ENCODE results near the gene BCL10.
"Not testable (repeated sequence)": the region's sequence is repeated elsewhere in the genome, so short reads cannot be mapped to it uniquely, and the experiment has no call there.

The BCL10 gene

DNA sequence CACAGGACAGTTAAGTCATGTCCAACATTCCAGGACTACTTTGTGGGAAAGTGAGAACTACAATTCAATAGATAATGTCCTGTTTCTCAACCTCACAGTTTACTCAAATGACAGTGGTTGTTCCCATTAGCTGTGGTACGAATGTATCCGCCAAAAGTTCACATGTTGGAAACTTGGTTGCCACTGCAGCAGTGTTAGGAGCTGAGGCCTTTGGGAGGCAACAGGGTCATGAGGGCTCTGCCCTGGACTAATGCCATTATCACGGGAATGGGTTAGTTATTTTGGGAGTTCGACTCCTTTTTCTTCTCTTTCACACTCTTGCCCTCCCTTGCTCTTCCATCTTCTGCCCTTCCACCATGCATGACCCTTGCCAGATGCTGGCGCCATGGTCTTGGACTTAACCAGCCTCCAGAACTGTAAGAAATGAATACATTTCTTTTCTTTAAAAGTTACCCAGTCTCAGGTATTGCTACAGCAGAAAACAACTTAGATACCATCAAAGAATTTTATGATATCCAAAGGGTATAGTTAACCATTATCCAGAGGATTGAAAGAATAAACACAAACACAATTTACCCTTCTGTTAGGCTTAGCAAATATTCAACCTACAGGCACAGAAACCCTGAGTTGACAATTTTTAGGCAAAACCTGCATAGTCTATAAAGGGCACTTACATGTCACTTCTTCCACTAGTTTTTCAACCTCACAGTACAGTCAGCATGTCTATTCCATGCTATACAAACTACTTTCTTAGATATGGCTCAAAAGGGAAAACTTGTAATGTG lies 7.4 kb downstream of the BCL10 start:
- no peak for DNase-seq (ENCODE audit: low read depth in 1 of 2, low spot score in 1 of 2)

DNA sequence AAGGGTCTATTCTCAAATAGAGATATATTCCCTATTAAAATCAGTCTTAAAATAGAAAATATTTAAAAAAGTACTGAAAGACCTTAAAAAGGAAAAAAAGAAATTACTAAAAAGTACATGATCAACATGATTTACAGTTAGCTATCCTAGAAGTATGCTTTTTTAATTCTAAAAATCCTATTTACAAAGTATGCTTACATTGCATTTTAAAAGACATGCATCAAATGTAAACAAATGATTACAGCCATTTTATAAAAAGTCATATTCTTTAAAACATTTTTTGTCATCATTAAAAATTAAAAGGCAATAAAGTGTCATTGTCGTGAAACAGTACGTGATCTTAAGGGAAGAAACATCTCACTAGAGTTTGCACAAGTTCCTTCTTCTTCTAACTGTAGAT lies 9.1 kb downstream of the BCL10 start:
- DNase-seq (ENCODE audit: low read depth in 1 of 2, low spot score in 1 of 2) = no peak

DNA sequence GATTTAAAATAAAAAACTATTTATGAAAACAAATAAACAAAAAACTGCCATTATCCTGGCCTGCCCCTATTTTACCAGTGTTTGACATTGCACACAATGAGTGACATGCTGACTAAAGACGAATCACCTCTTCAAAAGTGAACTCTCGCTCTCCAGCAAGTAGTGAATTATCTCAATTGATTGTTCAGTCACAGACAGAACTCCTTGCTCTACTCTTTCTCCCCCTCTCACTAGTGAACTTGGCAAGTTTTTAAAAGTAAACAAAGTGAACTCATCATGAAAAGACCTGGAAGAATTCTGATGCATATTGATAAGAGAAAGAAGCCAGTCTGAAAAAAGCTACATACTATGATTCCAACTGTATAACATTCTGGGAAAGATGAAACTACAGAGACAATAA lies 12.3 kb downstream of the BCL10 start:
- no peak for DNase-seq (ENCODE audit: low read depth in 1 of 2, low spot score in 1 of 2)

DNA sequence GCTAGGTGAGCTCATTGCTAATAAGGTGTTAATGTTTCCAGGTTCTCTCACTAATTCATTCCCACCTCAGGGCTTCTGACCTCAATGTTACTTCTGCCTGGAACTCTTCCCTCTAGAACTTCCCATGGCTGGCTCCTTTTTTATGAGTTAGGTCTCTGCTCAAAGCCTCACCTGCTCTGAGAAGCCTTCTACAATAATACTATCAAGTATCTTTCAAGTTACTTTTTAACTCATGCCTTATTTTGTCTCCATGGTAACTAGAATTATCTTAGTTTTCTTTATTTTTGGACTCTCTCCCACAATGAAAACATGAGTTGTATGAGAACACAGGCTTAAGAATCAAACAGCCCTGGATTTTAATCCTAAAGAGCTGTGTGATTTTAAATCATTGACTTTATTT lies 13.4 kb downstream of the BCL10 start:
- no peak for DNase-seq (ENCODE audit: low read depth in 1 of 2, low spot score in 1 of 2)

DNA sequence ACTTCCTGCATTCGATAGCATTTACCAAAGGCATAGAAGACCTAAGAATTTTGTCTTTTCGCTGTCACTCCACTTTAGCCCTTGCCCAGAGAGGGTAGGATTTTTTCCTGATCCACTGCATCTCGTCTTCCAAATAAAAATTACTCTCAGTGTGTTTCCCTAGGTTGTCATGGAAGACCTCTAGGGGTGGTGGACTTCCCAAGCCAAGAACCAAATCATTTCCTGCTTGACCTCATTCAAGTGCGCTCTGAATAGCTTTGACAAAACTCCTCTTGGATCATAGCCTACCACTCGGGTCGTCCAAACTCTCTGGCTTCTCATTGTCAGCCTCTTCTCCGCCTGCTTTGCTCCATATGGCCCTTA lies 16.5 kb downstream of the BCL10 start:
- no peak for DNase-seq (ENCODE audit: low read depth in 1 of 2, low spot score in 1 of 2)

GRCh38 chr1:85259118-85259911 lies 17.1 kb downstream of the BCL10 start, which contains the start of gene C1orf52:
C1orf52 (minus strand) TSS chr1:85259662; CDS start chr1:85259633, 29 bp downstream.
- DNase-seq (ENCODE audit: low read depth in 1 of 2, low spot score in 1 of 2) = peak; percentile 90 to 99

DNA sequence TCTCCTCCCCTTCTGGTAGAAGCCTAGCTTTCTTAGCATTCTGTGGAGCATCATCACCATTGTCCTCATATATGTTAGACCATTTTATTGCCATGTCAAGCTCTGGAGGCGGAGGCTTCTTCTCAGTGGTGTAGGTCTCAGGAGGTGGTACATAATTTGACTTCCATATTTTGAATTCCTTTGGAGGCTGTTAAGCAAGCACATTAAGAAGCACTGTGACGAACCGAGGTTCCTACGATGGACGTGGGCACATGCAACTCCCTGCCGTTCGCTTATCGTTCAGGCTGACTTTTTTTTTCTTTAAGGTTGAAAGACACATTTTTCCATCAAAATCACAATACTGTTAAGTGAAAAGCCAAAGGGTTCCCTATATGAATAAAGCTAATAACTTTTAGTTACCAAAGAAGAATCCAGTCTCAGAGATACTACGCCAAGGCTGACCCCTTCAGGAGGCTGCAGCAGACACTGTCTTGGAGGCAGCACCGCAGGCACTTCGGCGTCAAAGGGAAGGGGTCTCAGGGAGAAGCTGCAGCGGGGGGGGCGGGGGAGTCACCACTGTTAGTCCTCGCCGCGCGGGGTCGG lies 17.8 kb downstream of the BCL10 start:
- DNase-seq (ENCODE audit: low read depth in 1 of 2, low spot score in 1 of 2) = no peak

- DNase-seq (ENCODE audit: low read depth in 1 of 2, low spot score in 1 of 2) = not testable (repeated sequence)
Observed at GRCh38 chr1:85249042-85249441, 27.4 kb downstream of the BCL10 start.

DNA sequence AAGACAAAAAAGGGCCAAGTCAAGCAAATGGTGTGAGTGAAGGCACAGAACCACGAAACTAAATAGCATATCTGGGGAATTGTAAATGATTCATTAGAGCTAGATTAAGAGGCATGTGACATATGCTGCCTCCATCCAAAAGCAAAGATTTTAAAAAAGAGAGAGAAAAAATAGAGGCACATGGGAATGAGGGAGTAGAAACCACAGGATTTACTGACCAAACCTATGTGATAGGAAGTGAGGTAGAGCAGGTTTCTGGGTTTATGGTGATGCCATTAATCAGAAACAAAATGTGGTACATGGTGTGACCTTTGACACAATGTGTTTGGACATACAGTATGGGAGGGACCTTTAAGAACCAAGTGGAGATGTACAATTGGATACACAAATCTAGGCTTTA lies 30.5 kb downstream of the BCL10 start:
- DNase-seq (ENCODE audit: low read depth in 1 of 2, low spot score in 1 of 2) = no peak

DNA sequence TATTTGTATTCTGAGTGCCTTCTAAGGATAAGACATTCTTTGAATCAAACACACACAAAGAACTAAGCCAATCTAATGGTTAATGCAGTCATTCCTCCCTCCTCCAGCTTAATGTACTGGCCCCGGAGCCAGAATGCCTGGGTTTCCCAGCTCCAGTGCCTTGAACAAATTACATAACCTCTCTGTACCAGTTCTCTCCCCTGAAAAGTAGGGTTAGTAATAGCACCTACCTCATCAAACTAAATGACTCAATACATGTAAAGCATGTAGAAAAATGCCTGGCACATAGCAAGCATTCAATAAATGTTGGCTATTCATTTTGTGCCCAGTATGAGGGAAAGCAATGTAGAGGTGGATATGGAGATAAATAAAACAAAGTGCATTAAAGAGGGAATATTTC lies 31.0 kb downstream of the BCL10 start:
- no peak for DNase-seq (ENCODE audit: low read depth in 1 of 2, low spot score in 1 of 2)

GRCh38 chr1:85244271-85245061 lies 32.0 kb downstream of the BCL10 start:
- DNase-seq (ENCODE audit: low read depth in 1 of 2, low spot score in 1 of 2) = no peak

DNA sequence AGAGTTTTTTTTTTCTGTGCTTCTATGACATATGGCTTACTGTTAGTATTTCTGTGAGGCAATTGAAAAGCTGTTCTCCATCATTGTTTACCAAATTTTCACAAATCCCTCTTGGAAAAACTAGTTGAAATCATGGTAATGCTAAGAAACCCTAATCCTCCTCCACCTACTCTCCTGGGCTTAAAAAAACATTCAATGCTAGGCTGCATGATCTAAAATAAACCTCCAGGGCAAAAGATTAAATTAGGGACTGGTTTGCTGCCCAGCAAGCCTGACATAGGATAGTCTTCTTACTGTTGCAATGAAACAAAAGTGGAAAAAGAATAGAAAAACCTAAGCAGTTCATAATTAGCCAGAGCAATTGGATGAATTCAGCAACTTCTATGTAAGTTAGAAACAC lies 33.1 kb downstream of the BCL10 start:
- DNase-seq (ENCODE audit: low read depth in 1 of 2, low spot score in 1 of 2) = no peak

DNA sequence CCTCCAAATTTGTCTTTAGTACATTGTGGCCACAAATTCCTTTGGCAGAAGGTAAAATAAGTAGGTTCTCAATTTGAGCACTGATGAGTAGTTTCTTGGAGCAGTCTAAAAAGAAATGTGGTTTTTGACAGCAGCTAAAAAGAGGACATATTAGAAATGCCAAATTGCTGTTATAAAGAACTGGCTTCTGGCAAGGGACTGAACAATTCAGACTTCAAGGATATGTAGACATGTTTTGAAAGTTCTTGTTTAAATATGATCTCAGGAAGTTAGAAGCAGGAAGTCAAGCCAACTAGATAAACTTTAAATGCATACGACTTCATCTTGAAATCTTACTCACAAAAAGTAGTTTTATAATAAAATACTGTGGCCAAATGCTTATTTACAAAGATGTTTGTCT lies 35.8 kb downstream of the BCL10 start:
- no peak for DNase-seq (ENCODE audit: low read depth in 1 of 2, low spot score in 1 of 2)

DNA sequence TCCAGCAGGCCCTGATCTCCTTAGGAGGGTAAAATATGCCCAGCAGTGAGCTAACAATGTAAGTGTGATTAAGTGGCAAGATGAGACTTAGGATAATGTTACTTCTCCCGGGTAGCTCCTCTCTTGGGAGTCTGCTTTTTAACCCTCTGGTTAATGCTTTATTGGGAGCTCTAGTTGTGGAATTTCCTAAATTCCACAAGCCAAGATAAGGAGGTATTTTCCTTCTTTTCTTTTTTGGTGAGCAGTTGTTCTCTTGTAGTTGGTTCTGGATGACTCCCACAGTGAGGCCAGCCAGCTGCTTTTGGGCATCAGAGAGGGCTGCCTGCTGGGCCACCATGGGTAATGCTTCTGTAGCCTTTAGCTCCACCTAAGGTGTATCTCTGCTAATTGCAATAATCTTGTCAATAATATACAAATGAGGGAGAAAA lies 36.2 kb downstream of the BCL10 start:
- no peak for DNase-seq (ENCODE audit: low read depth in 1 of 2, low spot score in 1 of 2)

DNA sequence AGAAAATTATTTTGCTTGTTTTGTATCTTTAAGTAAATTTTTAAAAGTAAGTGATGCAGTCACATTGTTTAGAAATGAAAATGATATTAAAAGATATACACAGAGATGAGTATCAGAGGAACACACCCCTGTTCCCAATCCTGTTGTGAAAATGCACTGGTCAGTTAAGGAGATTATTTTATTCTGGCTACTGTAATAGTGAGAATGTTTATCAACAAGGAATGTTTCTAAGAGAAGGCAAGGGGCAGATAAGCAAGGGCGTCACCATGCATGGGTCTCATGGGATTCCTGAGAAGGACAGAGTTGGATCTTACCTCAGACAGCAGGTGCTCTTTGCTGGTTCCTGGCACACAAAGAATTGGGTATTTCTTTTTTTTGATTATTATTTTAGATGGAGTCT lies 38.8 kb downstream of the BCL10 start:
- DNase-seq (ENCODE audit: low read depth in 1 of 2, low spot score in 1 of 2) = no peak

DNA sequence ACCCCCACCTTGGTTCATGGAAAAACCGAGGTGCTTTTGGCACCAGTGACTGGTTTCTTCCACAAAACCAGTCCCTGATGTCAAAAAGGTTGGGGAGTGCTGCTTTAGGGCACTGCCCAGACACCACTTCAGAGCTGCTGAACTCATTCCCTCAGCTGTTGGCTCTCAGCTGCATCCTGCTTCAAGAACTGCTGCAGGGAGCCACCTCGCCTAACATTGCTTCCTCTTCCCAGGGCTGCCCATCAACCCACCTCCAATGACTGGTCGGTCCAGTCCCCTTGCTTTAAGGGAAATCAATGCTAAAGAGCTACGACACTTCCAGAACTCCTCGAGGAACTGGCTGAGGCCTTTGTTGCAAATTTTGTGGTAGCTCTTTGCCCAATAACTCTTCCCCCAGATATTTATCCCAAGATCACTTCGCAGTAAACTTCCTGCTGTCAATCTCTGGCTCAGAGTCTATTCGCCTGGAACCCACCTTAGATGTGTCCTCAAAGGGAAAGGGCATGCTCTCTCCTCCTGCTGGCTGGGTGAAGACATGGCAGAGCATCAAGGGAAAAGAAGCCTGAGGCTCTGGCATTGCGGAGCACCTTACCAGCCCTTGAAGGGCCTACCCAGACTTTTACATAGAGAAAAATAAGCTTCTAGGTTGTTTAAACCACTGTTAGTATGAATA lies 46.0 kb downstream of the BCL10 start:
- peak in 1 of 2 donors; percentile 0 for DNase-seq (ENCODE audit: low read depth in 1 of 2, low spot score in 1 of 2)

- no peak for DNase-seq (ENCODE audit: low read depth in 1 of 2, low spot score in 1 of 2)
Observed at GRCh38 chr1:85229574-85230097, 46.8 kb downstream of the BCL10 start.

DNA sequence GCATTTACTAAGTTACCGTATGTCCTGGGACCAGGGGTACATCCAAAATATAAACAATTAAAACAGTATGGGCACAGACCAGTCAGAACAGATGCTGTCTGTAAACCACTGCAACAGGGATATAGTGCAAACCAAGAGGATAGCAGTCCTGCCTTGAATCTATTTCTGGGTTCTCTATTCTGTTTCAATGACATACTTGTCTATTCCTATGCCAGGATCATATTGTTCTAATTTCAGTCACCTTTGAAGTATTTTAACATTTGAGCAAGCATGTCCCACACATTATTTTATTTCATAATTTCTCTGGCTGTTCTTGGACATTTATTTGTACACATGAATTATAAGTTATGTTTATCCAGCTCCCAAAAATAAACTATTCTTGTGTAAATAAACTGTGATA lies 47.5 kb downstream of the BCL10 start:
- no peak for DNase-seq (ENCODE audit: low read depth in 1 of 2, low spot score in 1 of 2)

DNA sequence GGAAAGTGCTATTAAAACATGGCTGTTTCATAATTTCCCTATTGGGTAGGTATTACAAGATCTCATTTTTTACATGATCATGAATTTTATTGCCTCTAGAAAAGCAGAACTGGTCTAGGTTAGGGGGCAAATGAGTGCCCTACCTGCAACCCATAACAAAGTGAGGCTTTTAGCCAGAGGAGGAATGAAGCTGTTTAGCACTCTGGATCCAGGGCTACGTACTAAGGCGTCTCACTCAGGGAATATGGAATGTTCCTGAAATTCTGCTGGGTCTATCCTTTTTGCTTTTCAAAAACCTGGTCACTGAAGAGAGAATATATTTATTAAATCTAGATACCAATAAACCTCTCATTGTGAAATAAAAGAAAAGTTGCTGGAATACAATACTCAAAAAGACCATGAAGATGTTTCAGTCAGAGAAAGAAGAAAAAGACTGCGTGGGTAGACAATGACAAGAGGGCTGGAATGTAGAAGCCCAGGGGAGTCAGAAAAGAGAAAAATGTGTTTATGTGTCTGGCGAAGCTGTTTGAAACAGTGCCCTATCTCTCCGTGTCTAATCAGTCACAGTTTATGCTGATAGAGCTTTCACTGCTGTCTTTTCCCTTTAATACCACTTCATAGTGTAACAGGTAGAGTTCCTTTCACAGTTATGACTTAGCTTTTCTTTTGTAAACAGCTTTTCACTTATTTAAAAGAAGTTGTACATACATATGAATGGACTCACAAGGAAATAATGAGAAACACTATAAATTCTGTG lies 50.6 kb downstream of the BCL10 start:
- no peak for DNase-seq (ENCODE audit: low read depth in 1 of 2, low spot score in 1 of 2)

All from stimulated activated CD4-positive, alpha-beta T cell treated with anti-CD3 and anti-CD28 coated beads, Interleukin-15, amount 100 ng/mL, for 1 hour (primary cell).